HCT116 (cell line): ENCODE results near the gene HOXB3. TPM values are rescaled to one million over a fixed set of nuclear protein-coding genes. Genes with fewer than 3 reads are reported as not detected.

Source experiments
- ATAC-seq: fragments of 200-7000 bp; cut with Tn5 transposase; 2 replicates; pipeline ENCODE4 v1.9.1; 2020; ENCODE audit warnings: mild to moderate bottlenecking, moderate library complexity
- BruUV-seq: library from RNA; stranded (reverse); fragments of 400-500 nt; replicated peaks from 2 replicates; lab custom pipeline; 2021; lab: Mats Ljungman, UMichigan
- CTCF ChIA-PET: fragments of 300-600 bp; sonication (Branson Sonifier 250); formaldehyde crosslinking; loops from one replicate; lab custom pipeline; 2021; ENCODE audit warnings: antibody characterized with exemption; lab: Charles Lee
- POLR2A ChIA-PET: fragments of 300-600, 350-600 bp; sonication (Branson Sonifier 250); formaldehyde crosslinking; loops from one replicate; lab custom pipeline; 2021; ENCODE audit warnings: antibody characterized with exemption; lab: Charles Lee
- RAD21 ChIA-PET, 2 experiments: fragments of 300-600 bp; sonication (Branson Sonifier 250); formaldehyde crosslinking; loops; one replicate each; lab custom pipeline; 2023; ENCODE audit warnings: low total read pairs in 2 of 2; ENCODE audit not compliant: uncharacterized antibody in 2 of 2, unreplicated experiment in 2 of 2, low non-redundant PET in 1 of 2; lab: Charles Lee
- DNase-seq: peaks from one replicate; pipeline ENCODE4 v3.0.0-alpha.2; 2010; ENCODE audit warnings: low read depth, low spot score
- H2AFZ ChIP-seq: fragments of 200-600 bp; shearing (Covaris generic), sonication (generic); 2 replicates; pipeline ENCODE4 v1.6.1; 2017; ENCODE audit warnings: low read depth, mixed run types, mixed read lengths, antibody characterized with exemption, low read length; ENCODE audit not compliant: poor library complexity, severe bottlenecking
- H3K27ac ChIP-seq: 2 replicates; pipeline ENCODE4 v1.5.1; 2012; ENCODE audit warnings: low read depth, low read length
- H3K27me3 ChIP-seq: fragments of 200-600 bp; sonication (generic); 2 replicates; pipeline ENCODE4 v1.6.1; 2016; ENCODE audit warnings: mixed run types, low read length, mixed read lengths; ENCODE audit not compliant: insufficient read depth
- H3K36me3 ChIP-seq, 2 experiments: fragments of 200-500 bp in 1 of 2; fragments of 200-600 bp in 1 of 2; sonication (Bioruptor generic) in 1 of 2; sonication (generic) in 1 of 2; 2 replicates each; pipeline versions ENCODE4 v1.5.1 to v1.6.1; 2014 to 2016; ENCODE audit warnings: low read length in 2 of 2, inconsistent platforms in 1 of 2, mixed read lengths in 1 of 2, mixed run types in 1 of 2; ENCODE audit not compliant: insufficient read depth in 2 of 2, control insufficient read depth in 1 of 2
- H3K4me1 ChIP-seq, 2 experiments: fragments of 200-600 bp in 1 of 2; sonication (generic) in 1 of 2; 2 replicates each; pipeline versions ENCODE4 v1.5.1 to v1.6.1; 2012 to 2017; ENCODE audit warnings: low read length in 2 of 2, inconsistent platforms in 1 of 2, mild to moderate bottlenecking in 1 of 2, mixed read lengths in 1 of 2, mixed run types in 1 of 2, moderate library complexity in 1 of 2; ENCODE audit not compliant: insufficient read depth in 2 of 2, control insufficient read depth in 1 of 2
- H3K4me2 ChIP-seq: fragments of 200-600 bp; sonication (generic); 2 replicates; pipeline ENCODE4 v1.6.1; 2017; ENCODE audit warnings: mixed run types, low read length, mixed read lengths
- H3K4me3 ChIP-seq, 2 experiments: fragments of 200-600 bp in 1 of 2; sonication (generic) in 1 of 2; replicated peaks in 1 of 2; 2 replicates each; pipeline ENCODE4 v1.5.1; 2011 to 2016; ENCODE audit warnings: low read length in 2 of 2, control low read depth in 1 of 2, low read depth in 1 of 2, mild to moderate bottlenecking in 1 of 2, mixed read lengths in 1 of 2, mixed run types in 1 of 2
- H3K79me2 ChIP-seq: fragments of 200-600 bp; sonication (generic); 2 replicates; pipeline ENCODE4 v1.6.1; 2017; ENCODE audit warnings: mild to moderate bottlenecking, mixed run types, low read length, moderate library complexity, mixed read lengths; ENCODE audit not compliant: insufficient read depth
- H3K9ac ChIP-seq: fragments of 200-600 bp; sonication (generic); 2 replicates; pipeline ENCODE4 v1.6.1; 2016; ENCODE audit warnings: low read length, mixed read lengths
- H3K9me2 ChIP-seq: fragments of 200-600 bp; sonication (generic), shearing (Covaris generic); 2 replicates; pipeline ENCODE4 v1.6.1; 2017; ENCODE audit warnings: mixed run types, mild to moderate bottlenecking, moderate library complexity; ENCODE audit not compliant: insufficient read depth
- H3K9me3 ChIP-seq, 2 experiments: fragments of 200-500 bp in 1 of 2; fragments of 200-600 bp in 1 of 2; sonication (Bioruptor generic) in 1 of 2; sonication (generic) in 1 of 2; 2 replicates each; pipeline ENCODE4 v1.6.1; 2014 to 2017; ENCODE audit warnings: low read length in 2 of 2, mixed read lengths in 2 of 2, inconsistent platforms in 1 of 2, low read depth in 1 of 2, mild to moderate bottlenecking in 1 of 2, mixed run types in 1 of 2, moderate library complexity in 1 of 2; ENCODE audit not compliant: control insufficient read depth in 1 of 2, insufficient read depth in 1 of 2
- H4K20me1 ChIP-seq: fragments of 200-600 bp; sonication (generic), shearing (Covaris generic); 2 replicates; pipeline ENCODE4 v1.6.1; 2017; ENCODE audit warnings: mixed run types, mild to moderate bottlenecking, moderate library complexity; ENCODE audit not compliant: insufficient read depth
- CBX3 ChIP-seq: IDR thresholded peaks from 2 replicates; pipeline ENCODE4 v1.6.1; 2012; ENCODE audit warnings: low read depth
- CEBPB ChIP-seq: IDR thresholded peaks from 2 replicates; pipeline ENCODE4 v1.6.1; 2012; ENCODE audit warnings: low read depth
- ELF1 ChIP-seq: IDR thresholded peaks from 2 replicates; pipeline ENCODE4 v1.6.1; 2012; ENCODE audit warnings: low read depth, borderline replicate concordance
- POLR2A ChIP-seq: IDR thresholded peaks from 2 replicates; pipeline ENCODE4 v1.7.0; 2011; ENCODE audit warnings: borderline replicate concordance; ENCODE audit not compliant: insufficient read depth, insufficient read length; ENCODE audit errors: extremely low read depth
- RAD21 ChIP-seq: IDR thresholded peaks from 2 replicates; pipeline ENCODE4 v1.6.1; 2012; ENCODE audit warnings: low read depth, mild to moderate bottlenecking
- SIN3A ChIP-seq: IDR thresholded peaks from 2 replicates; pipeline ENCODE4 v1.6.1; 2012; ENCODE audit warnings: low read depth
- SP1 ChIP-seq: IDR thresholded peaks from 2 replicates; pipeline ENCODE4 v1.6.1; 2012; ENCODE audit warnings: low read depth
- ZBTB33 ChIP-seq: IDR thresholded peaks from 2 replicates; pipeline ENCODE4 v1.6.1; 2011; ENCODE audit warnings: mild to moderate bottlenecking, low read length, moderate library complexity; ENCODE audit not compliant: insufficient replicate concordance; ENCODE audit errors: extremely low read depth
- ZNF274 ChIP-seq: fragments of 200-500 bp; sonication (Bioruptor generic); IDR thresholded peaks from 2 replicates; pipeline ENCODE4 v1.6.1; 2014; ENCODE audit warnings: mild to moderate bottlenecking, low read depth, low read length, inconsistent platforms
- intact Hi-C: fragments of 100-400 bp; cut with micrococcal nuclease; formaldehyde crosslinking; loops from 2 replicates; pipeline ENCODE4 v1.10.0; 2022
- total RNA-seq: library from RNA; stranded (reverse); gene quantifications from one replicate; pipeline ENCODE4 v1.2.1, GENCODE V29; 2021; ENCODE audit not compliant: unreplicated experiment
- TF ChIP-seq, protein P1 (sequence below), 3 experiments: fragments of 200-600 bp in 1 of 3; sonication (generic) in 1 of 3; IDR thresholded peaks in 2 of 3; conservative IDR thresholded peaks in 1 of 3; 2 replicates each; pipeline ENCODE4 v1.5.1; 2012 to 2017; ENCODE audit warnings: low read depth in 2 of 3, low read length in 2 of 3, antibody characterized with exemption in 1 of 3, borderline replicate concordance in 1 of 3, control low read depth in 1 of 3, mild to moderate bottlenecking in 1 of 3, mixed read lengths in 1 of 3, mixed run types in 1 of 3, moderate library complexity in 1 of 3; ENCODE audit not compliant: insufficient read depth in 1 of 3
- TF ChIP-seq, protein P2 (sequence below): IDR thresholded peaks from 2 replicates; pipeline ENCODE4 v1.6.1; 2012

The HOXB3 gene
- total RNA-seq, 1 experiment from 2014 or later: 19.8 TPM

DNA sequence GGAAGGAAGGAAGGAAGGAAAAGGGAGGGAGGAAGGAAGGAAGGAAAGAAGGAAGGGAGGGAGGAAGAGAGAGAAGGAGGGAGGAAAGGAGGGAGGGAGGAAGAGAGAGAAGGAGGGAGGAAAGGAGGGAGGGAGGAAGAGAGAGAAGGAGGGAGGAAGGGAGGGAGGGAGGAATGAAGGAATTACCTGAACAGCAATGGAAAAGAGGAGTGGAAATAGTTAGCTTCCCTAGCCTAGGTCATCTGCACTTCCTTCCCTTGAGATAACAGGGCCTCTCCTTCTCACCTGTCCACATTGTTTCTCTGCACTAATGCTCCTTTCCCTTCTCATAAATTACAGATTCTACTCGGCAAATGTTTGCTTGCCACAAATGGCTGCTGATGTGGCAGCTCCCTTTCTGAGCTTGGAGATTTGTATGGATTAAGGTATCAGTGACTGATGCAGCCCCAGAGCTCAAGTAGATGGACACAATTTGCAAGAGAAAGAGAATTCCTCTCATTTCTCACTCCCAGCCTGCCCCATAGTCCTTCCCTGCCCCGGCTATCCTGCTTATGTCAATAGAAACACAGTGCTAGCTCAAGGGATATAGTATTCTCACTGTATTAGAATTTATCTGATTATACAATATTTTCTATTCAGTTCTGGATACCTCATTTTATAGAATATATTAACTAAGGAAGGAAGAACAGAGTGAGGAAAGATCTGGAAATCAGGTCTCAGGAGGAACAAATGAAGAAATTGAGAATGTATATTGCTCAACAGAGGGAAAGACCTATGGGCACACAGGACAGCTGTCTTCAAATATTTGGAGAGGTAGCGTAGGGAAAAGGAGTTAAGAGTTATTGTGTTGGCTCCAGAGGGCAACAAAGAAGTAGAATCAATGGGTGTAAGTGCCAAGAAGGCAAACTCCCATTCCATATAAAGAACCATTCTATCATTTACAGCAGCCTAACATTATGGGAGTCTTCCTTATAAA, 73.8 kb downstream of the HOXB3 start:
- Histone ChIP-seq H2AFZ (no peak overlapping the region), H4K20me1 (no peaks in the 10 kb centered on the region), H3K9ac (no peak overlapping the region), H3K9me3 (no peaks in the 10 kb centered on the region), H3K4me1 (peaks cover 3 to 5% of the 10 kb centered on the region in 2 experiments; a peak in 2 of 4 replicates)
- no peak for DNase-seq
- POLR2A ChIA-PET: no interaction called here
- no peak for TF ChIP-seq ZBTB33
- no peak for TF ChIP-seq POLR2A
- TF ChIP-seq RAD21: no peak
- TF ChIP-seq, protein P1, sequence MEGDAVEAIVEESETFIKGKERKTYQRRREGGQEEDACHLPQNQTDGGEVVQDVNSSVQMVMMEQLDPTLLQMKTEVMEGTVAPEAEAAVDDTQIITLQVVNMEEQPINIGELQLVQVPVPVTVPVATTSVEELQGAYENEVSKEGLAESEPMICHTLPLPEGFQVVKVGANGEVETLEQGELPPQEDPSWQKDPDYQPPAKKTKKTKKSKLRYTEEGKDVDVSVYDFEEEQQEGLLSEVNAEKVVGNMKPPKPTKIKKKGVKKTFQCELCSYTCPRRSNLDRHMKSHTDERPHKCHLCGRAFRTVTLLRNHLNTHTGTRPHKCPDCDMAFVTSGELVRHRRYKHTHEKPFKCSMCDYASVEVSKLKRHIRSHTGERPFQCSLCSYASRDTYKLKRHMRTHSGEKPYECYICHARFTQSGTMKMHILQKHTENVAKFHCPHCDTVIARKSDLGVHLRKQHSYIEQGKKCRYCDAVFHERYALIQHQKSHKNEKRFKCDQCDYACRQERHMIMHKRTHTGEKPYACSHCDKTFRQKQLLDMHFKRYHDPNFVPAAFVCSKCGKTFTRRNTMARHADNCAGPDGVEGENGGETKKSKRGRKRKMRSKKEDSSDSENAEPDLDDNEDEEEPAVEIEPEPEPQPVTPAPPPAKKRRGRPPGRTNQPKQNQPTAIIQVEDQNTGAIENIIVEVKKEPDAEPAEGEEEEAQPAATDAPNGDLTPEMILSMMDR (IDR thresholded peaks at IDR 0.05 in 2 of 3, conservative IDR thresholded peaks at IDR 0.05 in 1 of 3; ENCODE audit: borderline replicate concordance in 1 of 3, insufficient read depth in 1 of 3, low read depth in 2 of 3, low read length in 2 of 3): no peak
- TF ChIP-seq CEBPB: no peak
- no peak for TF ChIP-seq ELF1
- no peak for TF ChIP-seq SP1
- TF ChIP-seq SIN3A: no peak
- TF ChIP-seq CBX3: no peak
- no peak for TF ChIP-seq ZNF274
- TF ChIP-seq, protein P2, sequence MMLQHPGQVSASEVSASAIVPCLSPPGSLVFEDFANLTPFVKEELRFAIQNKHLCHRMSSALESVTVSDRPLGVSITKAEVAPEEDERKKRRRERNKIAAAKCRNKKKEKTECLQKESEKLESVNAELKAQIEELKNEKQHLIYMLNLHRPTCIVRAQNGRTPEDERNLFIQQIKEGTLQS: no peak
- TF ChIP-seq, all 23 proteins: peak for 0
- H3K9me2 ChIP-seq: no peaks in the 10 kb centered on the region
- no peaks in the 10 kb centered on the region for H3K79me2 ChIP-seq
- no peak overlapping the region for H3K4me2 ChIP-seq
- H3K27me3 ChIP-seq: peaks cover 25% of the 10 kb centered on the region; the same call in 1 of the 2 replicates
- H3K27ac ChIP-seq: no peak overlapping the region
- ChIA-PET RAD21 (interaction anchor here in 1 of 2 experiments (0.7 kb wide), 1 partner anchor 17 kb away, joined by 3 read pairs; no protein-coding TSS in a partner anchor), CTCF (no interaction called here)
- no TSS peak for BruUV-seq
- intact Hi-C loops: no loop called here
- H3K4me3 ChIP-seq: no peak overlapping the region
- H3K36me3 ChIP-seq: no peaks in the 10 kb centered on the region
- no peak for ATAC-seq
